ENCODE data around the gene ZG16. TPM values are rescaled to one million over a fixed set of nuclear protein-coding genes. Genes with fewer than 3 reads are reported as not detected.
"Not testable (repeated sequence)": the region's sequence is repeated elsewhere in the genome, so short reads cannot be mapped to it uniquely, and the experiment has no call there.

Gene ZG16
- total RNA-seq, 1 donor from 2014 or later, result not detected

DNA sequence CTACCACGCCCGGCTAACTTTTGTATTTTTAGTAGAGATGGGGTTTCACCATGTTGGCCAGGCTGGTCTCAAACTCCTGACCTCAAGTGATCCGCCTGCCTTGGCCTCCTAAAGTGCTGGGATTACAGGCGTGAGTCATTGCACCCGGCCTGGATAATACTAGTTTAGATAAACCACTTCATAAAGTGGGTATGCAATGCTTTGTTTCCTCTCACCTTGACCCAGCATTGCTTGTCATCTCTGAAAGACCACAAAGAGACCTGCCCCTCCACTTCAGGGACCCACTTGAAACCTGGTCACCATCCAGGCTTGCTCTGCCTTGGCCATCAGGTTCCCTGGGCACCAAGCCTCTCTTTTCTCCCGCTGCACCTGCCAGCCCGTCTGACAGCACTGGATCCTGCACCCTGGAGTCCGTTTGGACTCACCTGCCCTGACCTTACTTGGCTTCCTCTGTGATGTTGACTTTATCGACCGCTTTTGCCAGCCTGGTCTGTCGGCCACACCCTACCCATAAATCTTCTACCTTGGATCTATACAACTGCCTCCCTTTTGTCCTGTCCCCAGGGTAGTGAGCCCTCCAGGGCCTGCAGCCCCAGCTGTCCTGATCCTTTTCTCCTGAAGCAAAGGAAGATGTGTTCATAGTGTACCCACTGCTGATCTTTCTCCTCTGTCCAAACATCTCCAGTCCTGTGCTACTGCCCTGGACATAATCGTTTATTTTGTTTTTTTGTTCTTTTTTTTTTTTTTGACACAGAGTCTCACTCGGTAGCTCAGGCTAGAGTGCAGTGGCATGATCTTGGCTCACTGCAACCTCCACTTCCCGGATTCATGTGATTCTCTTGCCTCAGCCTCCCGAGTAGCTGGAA is 12.7 kb upstream of the ZG16 start:
- Mint-ChIP-seq H3K27ac (ENCODE audit: unreplicated experiment) (no peak overlapping the region), H3K36me3 (ENCODE audit: unreplicated experiment) (no peaks in the 10 kb centered on the region), H3K27me3 (ENCODE audit: unreplicated experiment) (peaks cover 5% of the 10 kb centered on the region), H3K4me1 (ENCODE audit: unreplicated experiment) (no peaks in the 10 kb centered on the region), H3K4me3 (ENCODE audit: unreplicated experiment) (no peak overlapping the region), H3K9me3 (ENCODE audit: unreplicated experiment) (no peaks in the 10 kb centered on the region)
- TF ChIP-seq, protein P1, sequence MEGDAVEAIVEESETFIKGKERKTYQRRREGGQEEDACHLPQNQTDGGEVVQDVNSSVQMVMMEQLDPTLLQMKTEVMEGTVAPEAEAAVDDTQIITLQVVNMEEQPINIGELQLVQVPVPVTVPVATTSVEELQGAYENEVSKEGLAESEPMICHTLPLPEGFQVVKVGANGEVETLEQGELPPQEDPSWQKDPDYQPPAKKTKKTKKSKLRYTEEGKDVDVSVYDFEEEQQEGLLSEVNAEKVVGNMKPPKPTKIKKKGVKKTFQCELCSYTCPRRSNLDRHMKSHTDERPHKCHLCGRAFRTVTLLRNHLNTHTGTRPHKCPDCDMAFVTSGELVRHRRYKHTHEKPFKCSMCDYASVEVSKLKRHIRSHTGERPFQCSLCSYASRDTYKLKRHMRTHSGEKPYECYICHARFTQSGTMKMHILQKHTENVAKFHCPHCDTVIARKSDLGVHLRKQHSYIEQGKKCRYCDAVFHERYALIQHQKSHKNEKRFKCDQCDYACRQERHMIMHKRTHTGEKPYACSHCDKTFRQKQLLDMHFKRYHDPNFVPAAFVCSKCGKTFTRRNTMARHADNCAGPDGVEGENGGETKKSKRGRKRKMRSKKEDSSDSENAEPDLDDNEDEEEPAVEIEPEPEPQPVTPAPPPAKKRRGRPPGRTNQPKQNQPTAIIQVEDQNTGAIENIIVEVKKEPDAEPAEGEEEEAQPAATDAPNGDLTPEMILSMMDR (IDR thresholded peaks at IDR 0.05), result no peak
- no peak for DNase-seq (ENCODE audit: extremely low spot score, unreplicated experiment)

DNA sequence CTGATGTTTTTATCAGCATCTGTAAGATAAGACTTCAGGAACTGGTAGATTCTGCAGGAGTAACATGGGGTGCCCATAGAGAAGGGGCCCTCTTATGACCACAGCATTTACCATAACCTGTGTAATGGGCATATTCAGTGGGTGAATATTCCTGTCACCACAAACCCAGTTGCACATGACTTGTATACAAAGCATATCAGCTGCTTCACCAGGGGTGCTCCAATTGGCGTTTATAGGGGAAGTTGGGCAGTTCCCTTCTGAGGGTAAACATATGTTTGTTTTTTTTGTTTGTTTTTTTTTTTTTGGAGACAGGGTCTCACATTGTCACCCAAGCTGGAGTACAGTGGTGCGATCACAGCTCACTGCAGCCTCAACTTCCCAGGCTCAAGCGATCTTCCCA is 11.5 kb upstream of the ZG16 start:
- H3K4me3 Mint-ChIP-seq (ENCODE audit: unreplicated experiment), result no peak overlapping the region
- no peaks in the 10 kb centered on the region for H3K36me3 Mint-ChIP-seq (ENCODE audit: unreplicated experiment)
- peaks cover 5% of the 10 kb centered on the region for H3K27me3 Mint-ChIP-seq (ENCODE audit: unreplicated experiment)
- TF ChIP-seq, protein P1 (IDR thresholded peaks at IDR 0.05), result no peak
- H3K27ac Mint-ChIP-seq (ENCODE audit: unreplicated experiment), result no peak overlapping the region
- no peaks in the 10 kb centered on the region for H3K9me3 Mint-ChIP-seq (ENCODE audit: unreplicated experiment)
- DNase-seq (ENCODE audit: extremely low spot score, unreplicated experiment), result no peak
- no peaks in the 10 kb centered on the region for H3K4me1 Mint-ChIP-seq (ENCODE audit: unreplicated experiment)

DNA sequence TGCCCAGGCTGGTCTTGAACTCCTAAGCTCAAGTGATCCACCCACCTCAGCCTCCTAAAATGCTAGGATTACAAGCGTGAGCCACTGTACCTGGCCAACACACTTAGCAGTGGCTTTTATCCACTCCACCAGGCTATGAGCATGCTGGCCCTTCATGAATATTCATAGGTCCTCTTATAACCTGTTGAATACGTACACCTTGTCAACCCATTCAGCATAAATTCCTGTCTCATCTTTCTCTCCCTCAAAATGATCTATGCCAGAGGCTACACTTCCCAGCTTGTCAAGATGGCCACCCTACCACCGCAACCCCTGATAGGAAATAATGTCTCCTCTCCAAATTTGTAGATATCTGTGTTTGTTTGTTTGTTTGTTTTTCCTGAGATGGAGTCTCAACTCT is 11.0 kb upstream of the ZG16 start:
- TF ChIP-seq, protein P1 (IDR thresholded peaks at IDR 0.05), result no peak
- H3K27me3 Mint-ChIP-seq (ENCODE audit: unreplicated experiment), result peaks cover 5% of the 10 kb centered on the region
- H3K9me3 Mint-ChIP-seq (ENCODE audit: unreplicated experiment), result no peaks in the 10 kb centered on the region
- DNase-seq (ENCODE audit: extremely low spot score, unreplicated experiment), result no peak
- no peaks in the 10 kb centered on the region for H3K36me3 Mint-ChIP-seq (ENCODE audit: unreplicated experiment)
- no peak overlapping the region for H3K27ac Mint-ChIP-seq (ENCODE audit: unreplicated experiment)
- no peak overlapping the region for H3K4me3 Mint-ChIP-seq (ENCODE audit: unreplicated experiment)
- H3K4me1 Mint-ChIP-seq (ENCODE audit: unreplicated experiment), result no peaks in the 10 kb centered on the region

DNA sequence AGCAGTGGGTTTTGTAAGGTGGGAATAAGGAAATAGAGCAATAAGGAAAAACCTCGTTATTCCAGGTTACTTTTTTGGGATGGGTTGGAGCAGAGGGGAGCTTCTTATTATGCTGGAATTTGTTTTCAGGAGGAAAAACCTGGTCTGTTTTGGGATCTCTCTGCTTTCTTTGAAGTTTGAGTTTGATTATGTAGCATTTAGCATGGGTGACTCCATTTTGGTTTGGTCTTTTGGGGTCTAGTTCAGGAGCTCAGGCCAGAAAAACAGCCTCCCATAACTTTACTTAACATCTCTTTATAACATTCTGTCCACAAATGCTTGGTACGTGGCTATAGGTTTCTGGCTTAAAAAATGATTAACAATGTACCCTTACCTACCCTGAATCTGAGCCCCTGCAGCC is 8.5 kb upstream of the ZG16 start:
- H3K4me1 Mint-ChIP-seq (ENCODE audit: unreplicated experiment), result no peaks in the 10 kb centered on the region
- DNase-seq (ENCODE audit: extremely low spot score, unreplicated experiment), result no peak
- TF ChIP-seq, protein P1 (IDR thresholded peaks at IDR 0.05), result no peak
- H3K27ac Mint-ChIP-seq (ENCODE audit: unreplicated experiment), result no peak overlapping the region
- no peak overlapping the region for H3K4me3 Mint-ChIP-seq (ENCODE audit: unreplicated experiment)
- H3K9me3 Mint-ChIP-seq (ENCODE audit: unreplicated experiment), result no peaks in the 10 kb centered on the region
- H3K36me3 Mint-ChIP-seq (ENCODE audit: unreplicated experiment), result no peaks in the 10 kb centered on the region
- H3K27me3 Mint-ChIP-seq (ENCODE audit: unreplicated experiment), result peaks cover 2% of the 10 kb centered on the region

DNA sequence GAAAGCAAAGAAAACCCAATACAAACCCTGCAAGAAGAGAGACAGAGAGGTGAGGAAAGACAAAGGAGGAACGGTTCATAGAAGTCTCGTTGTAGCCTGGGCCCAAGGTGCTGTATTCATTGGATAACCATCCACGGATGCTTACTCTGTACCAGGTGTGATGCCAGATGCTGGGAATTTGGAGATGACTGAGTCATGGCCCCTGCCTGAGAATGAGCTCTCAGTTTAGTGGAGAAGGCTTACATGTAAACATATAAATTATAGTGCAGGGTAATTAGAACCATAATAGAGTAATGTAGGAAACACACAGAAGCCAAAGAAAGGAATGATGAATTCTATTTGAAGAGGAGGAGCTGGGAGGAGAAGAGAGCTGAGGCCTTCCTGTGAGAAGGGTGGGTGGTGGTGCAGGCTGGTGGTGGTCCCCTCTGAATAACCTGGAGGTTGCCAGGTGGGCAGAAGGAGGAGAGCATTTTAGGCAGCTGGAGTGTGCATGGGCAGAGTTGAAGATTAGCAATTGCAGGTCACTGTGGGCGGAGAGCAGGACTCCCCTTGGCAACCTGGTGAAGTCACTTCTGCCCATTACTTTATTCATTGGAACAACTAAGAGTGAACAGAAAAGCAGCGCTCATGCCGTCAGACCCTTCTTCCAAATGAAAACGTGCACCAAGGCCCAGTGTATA is 7.7 kb upstream of the ZG16 start:
- TF ChIP-seq, protein P1 (IDR thresholded peaks at IDR 0.05), result no peak
- no peaks in the 10 kb centered on the region for H3K4me1 Mint-ChIP-seq (ENCODE audit: unreplicated experiment)
- H3K27ac Mint-ChIP-seq (ENCODE audit: unreplicated experiment), result no peak overlapping the region
- no peaks in the 10 kb centered on the region for H3K36me3 Mint-ChIP-seq (ENCODE audit: unreplicated experiment)
- no peak overlapping the region for H3K4me3 Mint-ChIP-seq (ENCODE audit: unreplicated experiment)
- no peak for DNase-seq (ENCODE audit: extremely low spot score, unreplicated experiment)
- peaks cover 2% of the 10 kb centered on the region for H3K27me3 Mint-ChIP-seq (ENCODE audit: unreplicated experiment)
- no peaks in the 10 kb centered on the region for H3K9me3 Mint-ChIP-seq (ENCODE audit: unreplicated experiment)

DNA sequence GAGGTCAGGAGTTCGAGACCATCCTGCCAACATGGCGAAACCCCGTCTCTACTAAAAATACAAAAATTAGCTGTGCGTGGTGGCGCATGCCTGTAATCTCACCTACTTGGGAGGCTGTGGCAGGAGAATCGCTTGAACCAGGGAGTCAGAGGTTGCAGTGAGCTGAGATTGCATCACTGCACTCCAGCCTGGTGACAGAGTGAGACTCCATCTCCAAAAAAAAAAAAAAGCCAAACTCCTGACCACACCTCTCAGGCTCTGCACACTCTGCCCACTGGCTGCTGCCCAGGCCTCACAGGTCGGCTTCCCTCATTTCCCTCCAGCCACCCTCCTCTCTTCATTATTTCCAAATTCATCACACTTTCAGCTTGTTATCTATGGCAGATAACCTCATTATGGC is 5.7 kb upstream of the ZG16 start:
- not testable (repeated sequence) for H3K4me1 Mint-ChIP-seq (ENCODE audit: unreplicated experiment); H3K9me3 Mint-ChIP-seq (ENCODE audit: unreplicated experiment); H3K36me3 Mint-ChIP-seq (ENCODE audit: unreplicated experiment); DNase-seq (ENCODE audit: extremely low spot score, unreplicated experiment); H3K27me3 Mint-ChIP-seq (ENCODE audit: unreplicated experiment); H3K27ac Mint-ChIP-seq (ENCODE audit: unreplicated experiment); H3K4me3 Mint-ChIP-seq (ENCODE audit: unreplicated experiment)
